ENCODE data around the gene LYZ.

GRCh38 chr12:69360348-69360672 is 12.1 kb downstream of the LYZ start:
- TF ChIP-seq POLR2AphosphoS5 (IDR thresholded peaks at IDR 0.05; ENCODE audit: low read depth, low read length), result no peak
- TF ChIP-seq POLR2A (IDR thresholded peaks at IDR 0.05; ENCODE audit: low read depth, low read length), result 0 out of 2 replicates have a peak, but pooled peaks have one; percentile 7
- TF ChIP-seq SPI1 (IDR thresholded peaks at IDR 0.05; ENCODE audit: low read depth, low read length), result no peak
- TF ChIP-seq TAF1 (IDR thresholded peaks at IDR 0.05; ENCODE audit: low read depth, low read length), result no peak
- TF ChIP-seq POU2F2 (IDR thresholded peaks at IDR 0.05; ENCODE audit: low read depth, low read length), result no peak
- TF ChIP-seq PAX5 (IDR thresholded peaks at IDR 0.05; ENCODE audit: insufficient read depth, low read length, severe bottlenecking), result no peak

All from GM12891 (cell line).